B cell (primary cell): ENCODE data around the gene HLA-DMB. TPM values are rescaled to one million over a fixed set of nuclear protein-coding genes. Genes with fewer than 3 reads are reported as not detected.
A peak's percentile ranks its signal among the peaks of the same experiment; 100 is the strongest.

Experiments
- ATAC-seq: fragments of 200-7000 bp; cut with Tn5 transposase; one replicate; pipeline ENCODE4 v1.10.0; 2021; ENCODE audit warnings: low read depth, mild to moderate bottlenecking, moderate number of reproducible peaks, moderate library complexity
- CTCF ChIA-PET: fragments of 350-600 bp; sonication (Branson Sonifier 250); formaldehyde crosslinking; loops from one replicate; lab custom pipeline; 2021; ENCODE audit warnings: antibody characterized with exemption, inconsistent platforms; lab: Charles Lee
- POLR2A ChIA-PET: fragments of 350-600 bp; sonication (Branson Sonifier 250); formaldehyde crosslinking; loops from one replicate; lab custom pipeline; 2021; ENCODE audit warnings: antibody characterized with exemption; lab: Charles Lee
- DNase-seq: peaks from one replicate; pipeline ENCODE4 v3.0.0; 2013
- H2AFZ ChIP-seq: 2 replicates; pipeline ENCODE4 v1.6.1; 2012; ENCODE audit warnings: mild to moderate bottlenecking, low read depth, low read length; ENCODE audit not compliant: insufficient read depth, poor library complexity, severe bottlenecking
- H3K27ac ChIP-seq, 2 donors: 1 replicate in 1 of 2; 2 replicates in 1 of 2; pipeline ENCODE4 v1.5.1; 2012 to 2013; ENCODE audit warnings: low read length in 2 of 2, mild to moderate bottlenecking in 2 of 2, moderate library complexity in 1 of 2
- H3K27me3 ChIP-seq, 4 experiments: fragments of 200-600 bp in 1 of 4; sonication (generic) in 1 of 4; replicated peaks in 1 of 4; 1 replicate in 2 of 4; 2 replicates in 2 of 4; pipeline versions ENCODE4 v1.6.1 to v1.7.0; 2013 to 2016; ENCODE audit warnings: low read length in 3 of 4, mild to moderate bottlenecking in 2 of 4, mixed read lengths in 1 of 4, moderate library complexity in 1 of 4; ENCODE audit not compliant: insufficient read depth in 4 of 4, control insufficient read depth in 3 of 4; ENCODE audit errors: control extremely low read depth in 1 of 4
- H3K36me3 ChIP-seq, 2 experiments: replicated peaks in 1 of 2; 1 replicate in 1 of 2; 2 replicates in 1 of 2; pipeline versions ENCODE4 v1.6.1 to v1.7.1; 2013; ENCODE audit warnings: low read length in 1 of 2; ENCODE audit not compliant: insufficient read depth in 2 of 2, control insufficient read depth in 1 of 2; ENCODE audit errors: control extremely low read depth in 1 of 2, extremely low read depth in 1 of 2
- H3K4me1 ChIP-seq, 2 donors: fragments of 200-600 bp in 1 of 2; sonication (generic) in 1 of 2; 1 replicate in 1 of 2; 2 replicates in 1 of 2; pipeline versions ENCODE4 v1.5.1 to v1.6.1; 2013 to 2017; ENCODE audit warnings: low read length in 2 of 2; ENCODE audit not compliant: control insufficient read depth in 2 of 2, insufficient read depth in 2 of 2
- H3K4me2 ChIP-seq: replicated peaks from 2 replicates; pipeline ENCODE3; 2012; ENCODE audit warnings: mild to moderate bottlenecking, low read depth, low read length; ENCODE audit not compliant: poor library complexity, severe bottlenecking
- H3K4me3 ChIP-seq, 5 experiments: fragments of 200-600 bp in 1 of 5; sonication (generic) in 1 of 5; 1 replicate in 3 of 5; 2 replicates in 2 of 5; pipeline versions ENCODE4 v1.5.1 to v1.7.0; 2011 to 2016; ENCODE audit warnings: low read length in 4 of 5, mild to moderate bottlenecking in 4 of 5, low read depth in 2 of 5, control low read depth in 1 of 5, moderate library complexity in 1 of 5; ENCODE audit not compliant: insufficient read depth in 1 of 5; ENCODE audit errors: control extremely low read depth in 1 of 5, extremely low read depth in 1 of 5
- H3K79me2 ChIP-seq: fragments of 200-600 bp; sonication (generic); one replicate; pipeline ENCODE4 v1.6.0; 2016; ENCODE audit warnings: low read length; ENCODE audit not compliant: control insufficient read depth, insufficient read depth
- H3K9ac ChIP-seq: fragments of 200-600 bp; sonication (generic); 2 replicates; pipeline ENCODE4 v1.6.1; 2017; ENCODE audit warnings: mild to moderate bottlenecking, low read length, moderate library complexity
- H3K9me3 ChIP-seq, 3 donors: one replicate each; pipeline versions ENCODE4 v1.6.1 to v1.7.1; 2013; ENCODE audit warnings: low read length in 2 of 3; ENCODE audit not compliant: control insufficient read depth in 2 of 3, insufficient read depth in 1 of 3; ENCODE audit errors: control extremely low read depth in 1 of 3
- H4K20me1 ChIP-seq: 2 replicates; pipeline ENCODE4 v1.6.0; 2012; ENCODE audit warnings: mild to moderate bottlenecking, low read length; ENCODE audit not compliant: insufficient read depth, control insufficient read depth, poor library complexity, severe bottlenecking
- H3K27ac Mint-ChIP-seq: one replicate; pipeline ENCODE4 v1.8.0; 2021; ENCODE audit warnings: mixed read lengths
- H3K27me3 Mint-ChIP-seq: one replicate; pipeline ENCODE4 v1.8.0; 2021; ENCODE audit warnings: mixed read lengths
- H3K4me1 Mint-ChIP-seq: one replicate; pipeline ENCODE4 v1.8.0; 2021; ENCODE audit warnings: mixed read lengths
- H3K4me3 Mint-ChIP-seq: one replicate; pipeline ENCODE4 v1.8.0; 2021; ENCODE audit warnings: mixed read lengths
- H3K9me3 Mint-ChIP-seq: one replicate; pipeline ENCODE4 v1.8.0; 2022; ENCODE audit warnings: mixed read lengths; ENCODE audit not compliant: insufficient read depth
- EZH2 ChIP-seq: IDR thresholded peaks from 2 replicates; pipeline ENCODE4 v1.6.1; 2012; ENCODE audit warnings: borderline replicate concordance, low read depth, mild to moderate bottlenecking, moderate library complexity, low read length; ENCODE audit not compliant: insufficient read depth, poor library complexity, severe bottlenecking
- WGBS: methylation state at CpG from one replicate; pipeline ENCODE4 v1.1.5; 2013; ENCODE audit warnings: missing lambda C conversion rate; ENCODE audit not compliant: insufficient coverage; 5-methylcytosine and 5-hydroxymethylcytosine counted together
- intact Hi-C: fragments of 100-400 bp; cut with micrococcal nuclease; formaldehyde crosslinking; loops from one replicate; pipeline ENCODE4 v1.10.0; 2022
- polyA plus RNA-seq: library from polyadenylated mRNA; depleted of rRNA; stranded (reverse); fragments of >200 nt; gene quantifications from 2 replicates; pipeline ENCODE4 v1.2.3, GENCODE V29; 2012
- total RNA-seq, 2 donors: library from RNA; stranded (reverse); fragments of 120-200 nt in 1 of 2; gene quantifications; 1 replicate in 1 of 2; 2 replicates in 1 of 2; pipeline versions ENCODE4 v1.2.3 to v1.2.4, GENCODE V29; 2013 to 2022
- TF ChIP-seq, protein P1 (sequence below): fragments of 200-600 bp; IDR thresholded peaks from one replicate; pipeline ENCODE4 v1.8.0; 2022; ENCODE audit warnings: antibody characterized with exemption, mild to moderate bottlenecking

The HLA-DMB gene
- total and polyA plus RNA-seq, 2 donors (not counting 1 experiment from before 2014, with no cell fraction given) = 593 to 656 TPM

DNA sequence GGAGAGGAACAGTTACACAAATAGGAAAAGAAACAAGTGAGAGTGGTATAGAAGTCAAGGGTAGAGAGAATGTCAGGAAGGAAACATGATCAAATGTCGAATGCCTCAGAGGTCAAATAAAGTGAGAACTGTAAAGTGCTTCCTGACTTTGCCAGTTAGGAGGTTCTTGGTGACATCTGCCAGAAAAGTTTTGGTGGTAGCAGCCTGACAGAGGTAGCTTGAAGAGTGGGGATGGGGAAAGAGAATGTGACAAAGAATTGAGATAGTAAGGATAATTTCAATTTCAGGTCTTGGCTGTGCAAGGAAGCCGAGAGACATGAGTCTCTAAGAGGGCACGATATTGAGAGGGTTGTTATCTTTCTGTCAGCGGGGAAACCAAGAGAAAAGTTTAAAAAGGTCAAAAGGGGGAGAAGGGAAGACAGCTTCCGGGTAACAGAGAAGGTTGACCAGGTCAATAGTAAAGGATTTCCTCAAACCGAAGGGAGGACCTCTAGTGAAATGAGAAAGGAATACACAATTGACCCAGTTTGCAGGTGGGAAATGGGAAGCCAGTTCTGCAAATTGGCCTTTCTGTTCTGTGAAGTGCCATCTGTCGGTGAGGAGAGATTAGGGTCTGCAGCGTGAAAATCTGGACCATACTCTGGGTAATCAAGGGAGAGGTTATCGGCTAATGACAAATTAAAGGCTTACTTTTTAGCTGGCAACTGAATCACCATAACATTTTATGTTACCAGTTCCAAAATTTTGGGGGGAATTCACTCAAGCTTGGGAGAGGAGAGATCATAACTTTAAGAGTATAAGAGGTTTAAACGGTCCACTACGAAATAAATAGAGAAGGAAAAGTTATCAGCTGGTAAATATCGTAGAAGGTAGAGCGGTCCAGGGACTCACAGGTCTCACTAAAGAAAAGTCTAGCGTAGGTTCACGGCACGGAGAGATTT is 26.6 kb upstream of the HLA-DMB start:
- H3K4me1 Mint-ChIP-seq = peaks cover 37% of the 10 kb centered on the region
- H3K27me3 ChIP-seq = no peaks in the 10 kb centered on the region
- H3K4me3 Mint-ChIP-seq = peak overlapping the region; percentile 94
- DNase-seq (peak; percentile 77), ATAC-seq (no peak)
- intact Hi-C loops = loop anchor here (1.0 kb wide), 6 partner anchors 14 to 123 kb away; partner anchors contain the start of genes HLA-DMA and PSMB8
- H3K27ac Mint-ChIP-seq = peak overlapping the region; percentile 99
- H2AFZ ChIP-seq = peak overlapping the region; percentile 90
- H3K9ac ChIP-seq = peak overlapping the region; percentile 91
- peaks cover 50% of the 10 kb centered on the region for H3K79me2 ChIP-seq
- H3K4me2 ChIP-seq = peak overlapping the region; percentile 88
- no peaks in the 10 kb centered on the region for H3K9me3 Mint-ChIP-seq
- WGBS = under 1% methylated on average over 15 of the region's 16 CpGs
- POLR2A ChIA-PET = interaction anchor here (0.6 to 11.8 kb wide), 14 partner anchors 10 to 1254 kb away, joined by 3 to 349 read pairs (median 7); partner anchors contain the start of genes HLA-DMA, HLA-DMB, PSMB8 and PSMB9
- H4K20me1 ChIP-seq = peaks cover 3% of the 10 kb centered on the region
- H3K4me1 ChIP-seq = peaks cover 18 to 32% of the 10 kb centered on the region in 2 donors
- H3K4me3 ChIP-seq = peak overlapping the region; percentile 68 to 93 (median 92)
- H3K27ac ChIP-seq = peak overlapping the region; percentile 96
- peaks cover 0 to under 1% of the 10 kb centered on the region in 2 experiments for H3K36me3 ChIP-seq
- CTCF ChIA-PET = interaction anchor here (0.7 to 28.4 kb wide), 17 partner anchors 13 to 129 kb away, joined by 3 to 822 read pairs (median 6); partner anchors contain the start of genes HLA-DMA, HLA-DMB and TAP2
- TF ChIP-seq EZH2 = no peak
- TF ChIP-seq, protein P1, sequence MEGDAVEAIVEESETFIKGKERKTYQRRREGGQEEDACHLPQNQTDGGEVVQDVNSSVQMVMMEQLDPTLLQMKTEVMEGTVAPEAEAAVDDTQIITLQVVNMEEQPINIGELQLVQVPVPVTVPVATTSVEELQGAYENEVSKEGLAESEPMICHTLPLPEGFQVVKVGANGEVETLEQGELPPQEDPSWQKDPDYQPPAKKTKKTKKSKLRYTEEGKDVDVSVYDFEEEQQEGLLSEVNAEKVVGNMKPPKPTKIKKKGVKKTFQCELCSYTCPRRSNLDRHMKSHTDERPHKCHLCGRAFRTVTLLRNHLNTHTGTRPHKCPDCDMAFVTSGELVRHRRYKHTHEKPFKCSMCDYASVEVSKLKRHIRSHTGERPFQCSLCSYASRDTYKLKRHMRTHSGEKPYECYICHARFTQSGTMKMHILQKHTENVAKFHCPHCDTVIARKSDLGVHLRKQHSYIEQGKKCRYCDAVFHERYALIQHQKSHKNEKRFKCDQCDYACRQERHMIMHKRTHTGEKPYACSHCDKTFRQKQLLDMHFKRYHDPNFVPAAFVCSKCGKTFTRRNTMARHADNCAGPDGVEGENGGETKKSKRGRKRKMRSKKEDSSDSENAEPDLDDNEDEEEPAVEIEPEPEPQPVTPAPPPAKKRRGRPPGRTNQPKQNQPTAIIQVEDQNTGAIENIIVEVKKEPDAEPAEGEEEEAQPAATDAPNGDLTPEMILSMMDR = peak; percentile 69
- no peaks in the 10 kb centered on the region for H3K9me3 ChIP-seq
- no peaks in the 10 kb centered on the region for H3K27me3 Mint-ChIP-seq
